ENCODE results near the gene UFC1.

The UFC1 gene

GRCh38 chr1:161133220-161133740, 20.5 kb upstream of the UFC1 start:
- peak in 1 of 58 donors; percentile 33 for DNase-seq

GRCh38 chr1:161137881-161138280, 15.9 kb upstream of the UFC1 start:
- DNase-seq = no peak

- no peak for DNase-seq
These were observed 15.3 kb upstream of the UFC1 start for GRCh38 chr1:161138431-161138830.

GRCh38 chr1:161139766-161140165, 14.0 kb upstream of the UFC1 start:
- DNase-seq = peak in 3 of 58 donors; percentile 3 to 22 (median 11)

GRCh38 chr1:161140755-161141400, 12.9 kb upstream of the UFC1 start:
- DNase-seq = no peak

- DNase-seq = no peak
These were observed 7.9 kb upstream of the UFC1 start for GRCh38 chr1:161145832-161146231.

- DNase-seq = no peak
These were observed 602 bp upstream of the UFC1 start for GRCh38 chr1:161153176-161153575.

GRCh38 chr1:161157867-161158266, 4.1 kb downstream of the UFC1 start:
- DNase-seq = no peak

- DNase-seq = no peak
These were observed 4.7 kb downstream of the UFC1 start for GRCh38 chr1:161158316-161159010.

- peak; percentile 25 to 96 (median 91) for DNase-seq
These were observed 5.5 kb downstream of the UFC1 start, which contains the start of gene USP21 for GRCh38 chr1:161159087-161159912. Gene USP21, plus strand, starts transcription at chr1:161159500. Its CDS starts 1,141 bp downstream, at chr1:161160641.

- DNase-seq = no peak
These were observed 6.1 kb downstream of the UFC1 start for GRCh38 chr1:161159913-161160243.

GRCh38 chr1:161160671-161161145, 6.9 kb downstream of the UFC1 start:
- no peak for DNase-seq

GRCh38 chr1:161161652-161162051, 7.9 kb downstream of the UFC1 start:
- DNase-seq = no peak

- no peak for DNase-seq
These were observed 8.3 kb downstream of the UFC1 start for GRCh38 chr1:161162052-161162451.

GRCh38 chr1:161162806-161163205, 9.0 kb downstream of the UFC1 start:
- no peak for DNase-seq

- no peak for DNase-seq
These were observed 10.0 kb downstream of the UFC1 start for GRCh38 chr1:161163793-161164192.

GRCh38 chr1:161164901-161165610, 11.3 kb downstream of the UFC1 start:
- no peak for DNase-seq

GRCh38 chr1:161165742-161166668, 12.2 kb downstream of the UFC1 start, which contains the start of gene PPOX:
Gene PPOX, plus strand, starts transcription at chr1:161166426. Its CDS starts 422 bp downstream, at chr1:161166848.
- DNase-seq = peak; percentile 85 to 99 (median 97)

GRCh38 chr1:161166669-161167548, 13.1 kb downstream of the UFC1 start:
- peak in 2 of 58 donors; percentile 36 to 55 for DNase-seq
